GM12865 (cell line): Measurements from ENCODE around the gene CHI3L1.
A peak's percentile ranks its signal among the peaks of the same experiment; 100 is the strongest.

Source experiments
- DNase-seq: peaks from one replicate; pipeline ENCODE4 v3.0.0; 2010; ENCODE audit warnings: low read depth
- H3K4me3 ChIP-seq: 2 replicates; pipeline ENCODE4 v1.5.1; 2011; ENCODE audit warnings: mild to moderate bottlenecking, low read depth, low read length, control low read depth
- TF ChIP-seq, protein P1 (sequence below): IDR thresholded peaks from 2 replicates; pipeline ENCODE4 v1.5.1; 2011; ENCODE audit warnings: low read length, control low read depth, low read depth, inconsistent platforms; ENCODE audit not compliant: insufficient read depth; ENCODE audit errors: missing control alignments

CHI3L1 gene

DNA sequence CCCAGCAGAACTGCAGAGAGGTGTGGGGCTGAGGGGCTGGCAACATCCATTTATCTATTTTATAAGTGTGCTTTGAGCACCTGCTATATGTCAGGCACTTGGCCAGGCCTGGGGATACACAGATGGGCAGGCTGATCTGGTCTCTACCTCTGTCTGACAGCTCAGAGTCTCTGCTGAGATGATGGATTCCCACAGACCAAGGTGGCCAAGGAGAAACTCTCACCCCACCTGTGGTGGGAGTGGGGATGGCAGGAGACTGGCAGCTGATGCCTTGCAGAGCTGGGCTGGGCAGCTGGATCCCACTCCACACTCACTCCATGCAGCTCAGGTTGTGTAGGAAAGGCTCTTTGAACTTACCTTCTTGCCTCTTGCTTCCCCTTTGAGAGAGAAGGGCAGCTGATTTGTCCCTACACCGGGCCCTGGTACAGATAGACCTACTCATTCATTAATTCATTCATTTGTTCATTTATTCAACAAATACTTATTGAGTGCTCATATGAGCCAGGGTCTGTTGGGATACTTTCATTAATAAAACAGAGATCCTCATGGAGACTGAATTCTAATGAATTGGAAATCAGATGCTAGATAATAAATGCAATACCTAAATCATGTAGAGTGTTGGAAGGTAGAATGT lies 50.0 kb downstream of the CHI3L1 start:
- H3K4me3 ChIP-seq = no peak overlapping the region
- TF ChIP-seq, protein P1, sequence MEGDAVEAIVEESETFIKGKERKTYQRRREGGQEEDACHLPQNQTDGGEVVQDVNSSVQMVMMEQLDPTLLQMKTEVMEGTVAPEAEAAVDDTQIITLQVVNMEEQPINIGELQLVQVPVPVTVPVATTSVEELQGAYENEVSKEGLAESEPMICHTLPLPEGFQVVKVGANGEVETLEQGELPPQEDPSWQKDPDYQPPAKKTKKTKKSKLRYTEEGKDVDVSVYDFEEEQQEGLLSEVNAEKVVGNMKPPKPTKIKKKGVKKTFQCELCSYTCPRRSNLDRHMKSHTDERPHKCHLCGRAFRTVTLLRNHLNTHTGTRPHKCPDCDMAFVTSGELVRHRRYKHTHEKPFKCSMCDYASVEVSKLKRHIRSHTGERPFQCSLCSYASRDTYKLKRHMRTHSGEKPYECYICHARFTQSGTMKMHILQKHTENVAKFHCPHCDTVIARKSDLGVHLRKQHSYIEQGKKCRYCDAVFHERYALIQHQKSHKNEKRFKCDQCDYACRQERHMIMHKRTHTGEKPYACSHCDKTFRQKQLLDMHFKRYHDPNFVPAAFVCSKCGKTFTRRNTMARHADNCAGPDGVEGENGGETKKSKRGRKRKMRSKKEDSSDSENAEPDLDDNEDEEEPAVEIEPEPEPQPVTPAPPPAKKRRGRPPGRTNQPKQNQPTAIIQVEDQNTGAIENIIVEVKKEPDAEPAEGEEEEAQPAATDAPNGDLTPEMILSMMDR = peak; percentile 8
- no peak for DNase-seq

DNA sequence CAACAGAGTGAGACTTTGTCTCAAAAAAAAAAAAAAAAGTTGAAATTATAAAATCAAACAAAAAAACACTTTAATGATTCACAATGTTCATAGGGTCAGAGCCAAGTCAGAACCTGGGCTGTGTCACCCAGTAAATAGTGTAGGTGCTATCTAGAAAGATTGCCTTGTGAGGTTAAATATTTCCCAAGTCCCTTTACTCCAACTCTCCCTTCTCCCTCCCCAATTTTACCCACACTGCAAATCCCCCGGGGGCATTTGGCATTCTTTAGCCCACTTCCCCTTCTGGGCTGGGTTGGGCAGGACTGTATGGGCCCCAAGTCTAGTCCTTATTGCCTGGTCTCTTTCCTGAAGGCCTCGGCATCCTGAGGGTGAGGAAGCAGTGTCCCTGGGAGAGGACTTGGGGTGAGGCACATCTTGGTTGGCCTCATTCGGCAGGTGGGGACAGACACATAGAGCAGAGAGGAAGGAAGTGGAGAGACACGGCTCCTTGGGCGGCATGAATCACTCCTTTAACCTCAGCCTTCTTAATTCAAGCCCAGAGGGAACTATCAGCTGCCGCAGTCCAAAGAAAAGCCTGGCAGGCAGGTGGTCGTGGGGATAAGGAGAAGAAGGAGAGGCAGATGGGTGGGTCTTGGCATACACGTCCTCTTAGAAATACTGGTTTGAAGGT lies 50.7 kb downstream of the CHI3L1 start:
- no peak overlapping the region for H3K4me3 ChIP-seq
- TF ChIP-seq, protein P1 = no peak
- no peak for DNase-seq

DNA sequence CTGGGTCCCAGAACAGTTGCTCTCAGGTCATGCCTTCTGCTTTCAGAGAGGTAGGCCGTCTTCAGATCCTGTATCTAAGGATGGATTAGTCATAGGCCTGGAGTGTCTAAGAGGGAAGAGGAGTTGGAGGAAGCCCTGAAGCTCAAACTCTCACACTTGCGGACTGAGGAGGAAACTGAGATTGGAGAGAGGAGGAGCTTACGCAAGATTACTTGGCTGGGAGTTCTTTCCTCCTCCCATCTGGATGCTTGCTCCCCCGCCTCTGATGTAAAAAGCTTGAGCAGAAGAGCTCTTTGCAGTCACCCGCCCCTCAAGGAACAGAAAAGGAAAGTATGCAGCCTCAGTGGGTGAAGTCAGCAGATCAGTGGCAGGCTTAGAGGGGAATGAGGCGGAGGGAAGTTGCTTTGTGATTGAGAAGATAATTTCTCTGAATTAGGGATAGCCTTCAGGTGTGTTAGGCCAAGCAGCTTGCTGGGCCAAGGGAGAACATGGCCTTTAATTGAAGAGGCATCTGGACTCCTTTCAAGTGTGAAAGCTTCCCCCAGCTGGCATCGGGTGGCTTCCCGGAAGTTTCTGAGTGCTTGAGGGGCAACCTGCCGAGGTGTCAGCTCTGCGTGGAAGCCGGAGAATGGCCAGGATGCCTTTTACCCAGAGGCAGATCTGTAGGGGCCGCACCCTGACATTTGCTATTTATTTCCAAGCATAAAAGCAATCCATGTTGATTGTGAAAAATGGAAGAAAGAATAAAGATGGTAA lies 52.4 kb downstream of the CHI3L1 start:
- no peak for DNase-seq
- H3K4me3 ChIP-seq = no peak overlapping the region
- TF ChIP-seq, protein P1 = no peak

DNA sequence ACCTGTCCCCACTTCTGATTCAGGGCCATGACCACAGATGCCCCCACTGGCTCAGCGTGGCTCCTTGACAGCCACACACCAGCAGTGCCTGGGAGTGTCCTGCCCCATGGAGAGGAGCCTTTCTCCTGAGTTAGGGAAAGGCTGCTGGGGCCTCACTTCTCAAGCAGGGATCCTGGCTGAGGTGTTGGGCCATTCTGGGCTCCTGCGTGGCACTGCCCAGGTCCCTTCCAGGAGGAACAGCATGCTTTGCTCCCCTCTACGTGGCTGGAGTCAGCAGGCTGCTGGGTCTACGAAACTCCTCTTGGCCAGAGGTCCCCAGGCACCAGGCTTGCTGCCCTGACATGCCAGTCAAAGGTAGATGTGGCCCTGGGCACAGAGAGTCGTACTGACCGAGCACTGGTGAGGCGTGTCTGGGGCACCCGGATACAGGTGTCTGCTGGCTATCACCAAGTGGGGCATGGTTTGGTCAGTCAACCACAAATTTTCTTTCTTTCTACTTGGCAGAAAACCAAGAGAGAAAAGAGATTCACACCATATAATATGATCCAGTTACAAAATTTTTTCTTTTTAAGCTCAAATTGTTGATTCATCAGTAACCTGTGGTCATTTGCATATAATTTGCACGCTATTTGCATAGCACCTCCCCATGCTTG lies 54.8 kb downstream of the CHI3L1 start:
- DNase-seq = no peak
- no peak overlapping the region for H3K4me3 ChIP-seq
- TF ChIP-seq, protein P1 = no peak

DNA sequence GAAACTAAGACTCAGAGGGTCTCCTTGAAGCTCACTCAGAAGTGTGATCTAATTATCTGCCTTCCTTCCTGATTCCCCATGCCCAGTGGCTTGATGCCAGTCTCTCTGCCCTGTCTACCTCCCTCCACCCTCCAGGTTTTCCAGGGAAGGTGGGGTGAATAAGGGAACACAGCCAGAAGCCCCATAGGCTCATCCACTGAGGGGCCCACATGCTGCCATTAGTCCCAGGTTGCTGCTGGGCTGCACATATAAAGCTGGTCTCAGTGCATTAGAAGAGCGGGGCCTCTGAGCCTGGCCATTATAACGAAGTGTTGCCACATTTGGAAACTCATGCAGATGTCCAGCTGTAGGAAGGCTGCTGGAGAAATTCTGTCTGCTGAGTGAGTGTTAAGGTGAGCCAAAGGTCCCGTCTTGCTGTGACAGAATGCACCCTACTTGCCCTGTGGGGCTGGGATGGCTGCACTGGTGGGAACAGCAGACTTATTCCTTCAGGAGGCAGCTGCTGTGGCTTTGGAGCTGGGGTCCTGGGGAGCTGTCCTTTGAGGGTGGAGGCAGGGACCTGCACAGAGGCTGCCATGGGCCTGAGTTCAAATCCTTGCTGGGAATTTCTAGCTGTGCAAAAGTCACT lies 56.0 kb downstream of the CHI3L1 start:
- DNase-seq = no peak
- TF ChIP-seq, protein P1 = no peak
- H3K4me3 ChIP-seq = no peak overlapping the region

DNA sequence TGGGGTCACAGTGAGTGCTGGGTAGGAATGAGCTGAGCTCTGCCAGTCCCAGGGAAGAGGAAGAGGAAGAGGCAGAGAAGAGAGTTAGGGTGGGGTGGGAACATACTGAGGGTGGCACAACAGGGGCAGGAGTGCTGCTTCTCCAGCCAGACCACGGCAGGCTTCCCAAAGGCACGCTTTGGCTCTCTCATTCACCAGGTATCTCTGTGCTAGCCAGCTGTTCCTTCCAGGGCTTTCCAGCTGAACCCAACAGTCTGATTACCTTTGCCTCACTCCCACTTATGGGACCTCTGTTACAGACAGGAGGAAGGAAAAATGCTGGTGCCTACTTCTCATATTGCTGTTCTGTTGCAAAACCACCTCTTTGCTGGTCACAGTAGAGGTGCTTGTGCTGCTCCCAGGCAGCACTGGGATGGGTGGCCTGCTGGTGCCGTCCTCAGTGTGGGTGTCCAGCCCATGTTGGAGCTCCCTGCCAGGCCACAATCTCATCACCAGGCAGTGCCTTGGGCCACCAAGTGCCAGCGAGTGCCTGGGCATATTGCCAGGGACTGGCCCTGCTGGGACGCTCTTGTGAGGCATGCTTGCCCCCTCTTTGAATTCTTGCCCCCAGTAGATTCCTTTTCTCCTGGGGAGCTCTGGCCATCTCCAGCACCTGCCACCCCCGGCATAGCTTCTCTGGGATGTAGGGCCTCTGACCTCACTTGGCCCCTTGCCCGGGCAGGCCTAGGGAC lies 56.8 kb downstream of the CHI3L1 start:
- no peak overlapping the region for H3K4me3 ChIP-seq
- TF ChIP-seq, protein P1 = no peak
- DNase-seq = no peak
